Stimulated activated memory B cell treated with anti-CD40 and anti-IgM and Interleukin-4, amounts not matched to agents 10 μg/mL and 1 μg/mL and 100 μg/mL, for 72 hours (primary cell): ENCODE data around the gene GRPEL1.
"Not testable (repeated sequence)": the region's sequence is repeated elsewhere in the genome, so short reads cannot be mapped to it uniquely, and the experiment has no call there.

Experiments
- ATAC-seq: fragments of 150-1000 bp; cut with Tn5 transposase; 2 replicates; pipeline ENCODE4 v1.10.0; 2021
- H3K27ac Mint-ChIP-seq: one replicate; pipeline ENCODE4 v1.8.0; 2022; ENCODE audit warnings: mild to moderate bottlenecking, mixed read lengths
- H3K27me3 Mint-ChIP-seq: one replicate; pipeline ENCODE4 v1.8.0; 2022; ENCODE audit warnings: mixed read lengths
- H3K36me3 Mint-ChIP-seq: one replicate; pipeline ENCODE4 v1.8.0; 2022; ENCODE audit warnings: mixed read lengths
- H3K4me1 Mint-ChIP-seq: one replicate; pipeline ENCODE4 v1.8.0; 2022; ENCODE audit warnings: mixed read lengths
- H3K4me3 Mint-ChIP-seq: one replicate; pipeline ENCODE4 v1.8.0; 2022; ENCODE audit warnings: mild to moderate bottlenecking, moderate library complexity, mixed read lengths
- H3K9me3 Mint-ChIP-seq: one replicate; pipeline ENCODE4 v1.8.0; 2022; ENCODE audit warnings: mixed read lengths

Gene GRPEL1

GRCh38 chr4:7102516-7102909 lies 34.6 kb upstream of the GRPEL1 start:
- ATAC-seq, H3K36me3 Mint-ChIP-seq, H3K9me3 Mint-ChIP-seq, H3K27me3 Mint-ChIP-seq: not testable (repeated sequence)
- peak overlapping the region; percentile 97 for H3K4me3 Mint-ChIP-seq
- H3K4me1 Mint-ChIP-seq = peaks cover 27% of the 10 kb centered on the region
- H3K27ac Mint-ChIP-seq = peak overlapping the region; percentile 75

GRCh38 chr4:7101692-7102515 lies 34.0 kb upstream of the GRPEL1 start:
- Mint-ChIP-seq H3K27me3 (no peaks in the 10 kb centered on the region), H3K9me3 (no peaks in the 10 kb centered on the region), H3K27ac (peak overlapping the region; percentile 75), H3K36me3 (no peaks in the 10 kb centered on the region), H3K4me3 (peak overlapping the region; percentile 97), H3K4me1 (peaks cover 27% of the 10 kb centered on the region)
- peak; percentile 69 for ATAC-seq

- H3K36me3 Mint-ChIP-seq = no peaks in the 10 kb centered on the region
- no peak for ATAC-seq
- no peak overlapping the region for H3K4me3 Mint-ChIP-seq
- H3K27ac Mint-ChIP-seq = no peak overlapping the region
- no peaks in the 10 kb centered on the region for H3K4me1 Mint-ChIP-seq
- H3K27me3 Mint-ChIP-seq = peaks cover 29% of the 10 kb centered on the region
- H3K9me3 Mint-ChIP-seq = no peaks in the 10 kb centered on the region
Observed at GRCh38 chr4:7096236-7096635, 28.4 kb upstream of the GRPEL1 start.

- Mint-ChIP-seq H3K4me1 (no peaks in the 10 kb centered on the region), H3K36me3 (no peaks in the 10 kb centered on the region), H3K9me3 (no peaks in the 10 kb centered on the region), H3K27ac (no peak overlapping the region), H3K27me3 (peaks cover 34% of the 10 kb centered on the region), H3K4me3 (no peak overlapping the region)
- ATAC-seq = no peak
Observed at GRCh38 chr4:7095611-7096155, 27.8 kb upstream of the GRPEL1 start.

- Mint-ChIP-seq H3K27ac (no peak overlapping the region), H3K4me1 (no peaks in the 10 kb centered on the region), H3K4me3 (no peak overlapping the region), H3K36me3 (no peaks in the 10 kb centered on the region), H3K9me3 (no peaks in the 10 kb centered on the region), H3K27me3 (peaks cover 34% of the 10 kb centered on the region)
- ATAC-seq = no peak
Observed at GRCh38 chr4:7094916-7095315, 27.1 kb upstream of the GRPEL1 start.

- Mint-ChIP-seq H3K4me3 (no peak overlapping the region), H3K27me3 (peaks cover 34% of the 10 kb centered on the region), H3K27ac (no peak overlapping the region), H3K4me1 (no peaks in the 10 kb centered on the region), H3K9me3 (no peaks in the 10 kb centered on the region), H3K36me3 (no peaks in the 10 kb centered on the region)
- ATAC-seq = no peak
Observed at GRCh38 chr4:7092026-7092425, 24.2 kb upstream of the GRPEL1 start.

GRCh38 chr4:7089213-7089986 lies 21.5 kb upstream of the GRPEL1 start:
- peaks cover 41% of the 10 kb centered on the region for H3K27me3 Mint-ChIP-seq

GRCh38 chr4:7087036-7087435 lies 19.2 kb upstream of the GRPEL1 start:
- no peaks in the 10 kb centered on the region for H3K4me1 Mint-ChIP-seq
- no peaks in the 10 kb centered on the region for H3K36me3 Mint-ChIP-seq
- no peaks in the 10 kb centered on the region for H3K9me3 Mint-ChIP-seq
- no peak overlapping the region for H3K27ac Mint-ChIP-seq
- H3K27me3 Mint-ChIP-seq = peaks cover 42% of the 10 kb centered on the region
- no peak for ATAC-seq
- H3K4me3 Mint-ChIP-seq = no peak overlapping the region

More at GRCh38 chr4:7089213-7089986, 21.5 kb upstream of the GRPEL1 start:
- Mint-ChIP-seq H3K36me3 (no peaks in the 10 kb centered on the region), H3K9me3 (no peaks in the 10 kb centered on the region), H3K4me1 (no peaks in the 10 kb centered on the region), H3K27ac (no peak overlapping the region), H3K4me3 (no peak overlapping the region)
- no peak for ATAC-seq

GRCh38 chr4:7086384-7086783 lies 18.5 kb upstream of the GRPEL1 start:
- Mint-ChIP-seq H3K9me3 (no peaks in the 10 kb centered on the region), H3K4me3 (no peak overlapping the region), H3K36me3 (no peaks in the 10 kb centered on the region), H3K4me1 (no peaks in the 10 kb centered on the region), H3K27ac (no peak overlapping the region), H3K27me3 (peaks cover 36% of the 10 kb centered on the region)
- no peak for ATAC-seq

- H3K4me1 Mint-ChIP-seq, H3K36me3 Mint-ChIP-seq, H3K27ac Mint-ChIP-seq, H3K9me3 Mint-ChIP-seq, H3K4me3 Mint-ChIP-seq, ATAC-seq: not testable (repeated sequence)
- peaks cover 31% of the 10 kb centered on the region for H3K27me3 Mint-ChIP-seq
Observed at GRCh38 chr4:7084564-7084961, 16.7 kb upstream of the GRPEL1 start.

GRCh38 chr4:7083597-7084563 lies 16.0 kb upstream of the GRPEL1 start:
- no peaks in the 10 kb centered on the region for H3K4me1 Mint-ChIP-seq
- no peak for ATAC-seq
- no peaks in the 10 kb centered on the region for H3K36me3 Mint-ChIP-seq
- H3K27me3 Mint-ChIP-seq = peaks cover 38% of the 10 kb centered on the region
- H3K9me3 Mint-ChIP-seq = no peaks in the 10 kb centered on the region
- no peak overlapping the region for H3K4me3 Mint-ChIP-seq
- H3K27ac Mint-ChIP-seq = no peak overlapping the region

GRCh38 chr4:7079909-7080308 lies 12.0 kb upstream of the GRPEL1 start:
- H3K4me3 Mint-ChIP-seq, H3K9me3 Mint-ChIP-seq, ATAC-seq, H3K4me1 Mint-ChIP-seq, H3K27ac Mint-ChIP-seq, H3K36me3 Mint-ChIP-seq: not testable (repeated sequence)
- peaks cover 45% of the 10 kb centered on the region for H3K27me3 Mint-ChIP-seq

- not testable (repeated sequence) for H3K36me3 Mint-ChIP-seq, H3K4me1 Mint-ChIP-seq, ATAC-seq, H3K4me3 Mint-ChIP-seq, H3K9me3 Mint-ChIP-seq, H3K27ac Mint-ChIP-seq
- peaks cover 41% of the 10 kb centered on the region for H3K27me3 Mint-ChIP-seq
Observed at GRCh38 chr4:7079483-7079882, 11.6 kb upstream of the GRPEL1 start.

GRCh38 chr4:7078025-7078424 lies 10.2 kb upstream of the GRPEL1 start:
- H3K27me3 Mint-ChIP-seq = peaks cover 26% of the 10 kb centered on the region
- H3K9me3 Mint-ChIP-seq = no peaks in the 10 kb centered on the region
- H3K4me1 Mint-ChIP-seq = no peaks in the 10 kb centered on the region
- H3K36me3 Mint-ChIP-seq = no peaks in the 10 kb centered on the region
- no peak overlapping the region for H3K4me3 Mint-ChIP-seq
- ATAC-seq = no peak
- H3K27ac Mint-ChIP-seq = no peak overlapping the region

- Mint-ChIP-seq H3K4me3 (no peak overlapping the region), H3K27me3 (peaks cover 20% of the 10 kb centered on the region), H3K27ac (no peak overlapping the region), H3K36me3 (no peaks in the 10 kb centered on the region), H3K4me1 (no peaks in the 10 kb centered on the region), H3K9me3 (no peaks in the 10 kb centered on the region)
- no peak for ATAC-seq
Observed at GRCh38 chr4:7077371-7077770, 9.5 kb upstream of the GRPEL1 start.
